GM12878 (cell line): ENCODE data around the gene CD40LG.

ENCODE experiments used
- CBX5 ChIP-seq: sonication (generic); IDR thresholded peaks from 2 replicates; pipeline ENCODE4 v1.6.1; 2016; ENCODE audit warnings: low read depth, moderate library complexity, mild to moderate bottlenecking, inconsistent platforms
- NKRF ChIP-seq: fragments of 450-650 bp; conservative IDR thresholded peaks from 2 replicates; pipeline ENCODE4 v1.6.1; 2017; ENCODE audit warnings: mild to moderate bottlenecking, moderate library complexity
- POLR2AphosphoS5 ChIP-seq: IDR thresholded peaks from 2 replicates; pipeline ENCODE4 v1.6.1; 2011; ENCODE audit warnings: mild to moderate bottlenecking, low read length, inconsistent platforms
- SP1 ChIP-seq: IDR thresholded peaks from one replicate; pipeline ENCODE4 v1.6.1; 2011; ENCODE audit warnings: low read depth, low read length
- TCF12 ChIP-seq: IDR thresholded peaks from 2 replicates; pipeline ENCODE4 v1.6.1; 2011; ENCODE audit warnings: low read depth, mild to moderate bottlenecking, low read length

- no peak for TF ChIP-seq TCF12
- no peak for TF ChIP-seq SP1
- no peak for TF ChIP-seq POLR2AphosphoS5
- TF ChIP-seq CBX5 = no peak
- no peak for TF ChIP-seq NKRF
Observed at GRCh38 chrX:136671006-136671610, 23.1 kb downstream of the CD40LG start.
